OCI-LY7 (cell line): Measurements from ENCODE around the gene INSIG1.

ENCODE experiments used
- CTCF ChIP-seq: fragments of 200-600 bp; sonication (generic); conservative IDR thresholded peaks from 2 replicates; pipeline ENCODE4 v1.5.1; 2014; ENCODE audit warnings: mild to moderate bottlenecking, antibody characterized with exemption, low read length, moderate library complexity, mixed read lengths
- EZH2phosphoT487 ChIP-seq: fragments of 200-600 bp; sonication (generic); IDR thresholded peaks from 2 replicates; pipeline ENCODE4 v1.6.1; 2018; ENCODE audit warnings: low read depth, borderline replicate concordance, mild to moderate bottlenecking, mixed run types, antibody characterized with exemption, low read length, moderate library complexity, mixed read lengths

GRCh38 chr7:155283565-155284194 is 14.0 kb upstream of the INSIG1 start:
- TF ChIP-seq CTCF = no peak
- TF ChIP-seq EZH2phosphoT487 = no peak
